MM.1S (cell line): Measurements from ENCODE around the gene CRNKL1.

Experiments
- DNase-seq: peaks from one replicate; pipeline ENCODE4 v3.0.0-alpha.2; 2015
- H2AFZ ChIP-seq: fragments of 300-600 bp; sonication (generic); 2 replicates; pipeline ENCODE4 v1.6.0; 2016; ENCODE audit warnings: antibody characterized with exemption, low read length
- H3F3A ChIP-seq: fragments of 300-600 bp; sonication (generic); 2 replicates; pipeline ENCODE4 v1.6.1; 2016; ENCODE audit warnings: mild to moderate bottlenecking, antibody characterized with exemption, low read length, moderate library complexity, mixed read lengths; ENCODE audit not compliant: insufficient read depth
- H3K27ac ChIP-seq: fragments of 300-600 bp; sonication (generic); 2 replicates; pipeline ENCODE4 v1.5.1; 2016; ENCODE audit warnings: mild to moderate bottlenecking, low read length
- H3K27me3 ChIP-seq: fragments of 300-600 bp; sonication (generic); replicated peaks from 2 replicates; pipeline ENCODE4 v1.6.0; 2016; ENCODE audit warnings: low read length; ENCODE audit not compliant: insufficient read depth
- H3K36me3 ChIP-seq: fragments of 300-600 bp; sonication (generic); replicated peaks from 2 replicates; pipeline ENCODE4 v1.6.1; 2016; ENCODE audit warnings: mild to moderate bottlenecking, low read length, mixed read lengths; ENCODE audit not compliant: insufficient read depth
- H3K4me1 ChIP-seq: fragments of 300-600 bp; sonication (generic); 2 replicates; pipeline ENCODE4 v1.6.1; 2016; ENCODE audit warnings: low read length, mixed read lengths
- H3K4me2 ChIP-seq: fragments of 300-600 bp; sonication (generic); 2 replicates; pipeline ENCODE4 v1.6.0; 2016; ENCODE audit warnings: low read depth, low read length
- H3K4me3 ChIP-seq: fragments of 300-600 bp; sonication (generic); 2 replicates; pipeline ENCODE4 v1.5.1; 2016; ENCODE audit warnings: low read length, mixed read lengths
- H3K79me2 ChIP-seq: fragments of 300-600 bp; sonication (generic); 2 replicates; pipeline ENCODE4 v1.6.1; 2016; ENCODE audit warnings: mixed run types, low read length, mixed read lengths
- H3K9ac ChIP-seq: fragments of 300-600 bp; sonication (generic); 2 replicates; pipeline ENCODE4 v1.6.1; 2016; ENCODE audit warnings: low read length, mixed read lengths
- H3K9me2 ChIP-seq: fragments of 300-600 bp; sonication (generic); replicated peaks from 2 replicates; pipeline ENCODE4 v1.6.1; 2016; ENCODE audit warnings: mild to moderate bottlenecking, low read length, mixed read lengths; ENCODE audit not compliant: insufficient read depth
- H3K9me3 ChIP-seq: fragments of 300-600 bp; sonication (generic); replicated peaks from 2 replicates; pipeline ENCODE4 v1.6.1; 2016; ENCODE audit warnings: mild to moderate bottlenecking, low read length, mixed read lengths; ENCODE audit not compliant: insufficient read depth
- H4K20me1 ChIP-seq: fragments of 300-600 bp; sonication (generic); 2 replicates; pipeline ENCODE4 v1.6.1; 2016; ENCODE audit warnings: mild to moderate bottlenecking, low read length, moderate library complexity, mixed read lengths; ENCODE audit not compliant: insufficient read depth
- CTCF ChIP-seq: fragments of 300-600 bp; sonication (generic); IDR thresholded peaks from 2 replicates; pipeline ENCODE4 v1.5.1; 2016; ENCODE audit warnings: antibody characterized with exemption, low read length, mixed read lengths
- EZH2 ChIP-seq: fragments of 300-600 bp; sonication (generic); optimal IDR thresholded peaks from 2 replicates; pipeline ENCODE3; 2017; ENCODE audit warnings: low read depth, mild to moderate bottlenecking, antibody characterized with exemption, low read length, mixed read lengths
- EZH2phosphoT487 ChIP-seq: fragments of 300-600 bp; sonication (generic); IDR thresholded peaks from 2 replicates; pipeline ENCODE4 v1.6.1; 2018; ENCODE audit warnings: antibody characterized with exemption, low read length

The CRNKL1 gene

DNA sequence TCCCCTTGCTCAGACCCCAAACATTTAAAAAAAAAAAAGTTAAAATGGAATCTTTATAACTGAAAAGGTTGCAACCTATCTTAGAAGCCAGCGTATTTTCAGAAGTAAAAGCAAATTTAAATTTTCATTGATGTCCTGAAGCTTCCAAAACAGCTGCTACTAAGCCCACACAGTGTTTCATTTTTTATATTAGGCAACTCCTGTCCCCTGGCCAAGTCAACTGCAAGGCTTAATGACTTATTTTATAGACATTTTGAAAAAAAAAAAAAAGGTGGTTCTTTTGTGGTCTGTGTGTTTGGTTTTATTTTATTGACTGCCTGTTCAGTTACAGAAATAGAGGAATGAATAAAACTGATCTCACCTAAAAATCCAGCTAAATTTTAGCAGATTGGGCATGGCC is 13.1 kb upstream of the CRNKL1 start:
- no peaks in the 10 kb centered on the region for H3K36me3 ChIP-seq
- no peak overlapping the region for H2AFZ ChIP-seq
- no peak for TF ChIP-seq EZH2
- TF ChIP-seq EZH2phosphoT487, result no peak
- no peak for TF ChIP-seq CTCF
- no peak overlapping the region for H3K4me2 ChIP-seq
- no peaks in the 10 kb centered on the region for H4K20me1 ChIP-seq
- no peak overlapping the region for H3K4me3 ChIP-seq
- H3K9ac ChIP-seq, result no peak overlapping the region
- no peak for DNase-seq
- no peaks in the 10 kb centered on the region for H3K9me2 ChIP-seq
- no peaks in the 10 kb centered on the region for H3K4me1 ChIP-seq
- H3F3A ChIP-seq, result no peaks in the 10 kb centered on the region
- no peaks in the 10 kb centered on the region for H3K79me2 ChIP-seq
- no peaks in the 10 kb centered on the region for H3K27me3 ChIP-seq
- H3K27ac ChIP-seq, result no peak overlapping the region
- no peaks in the 10 kb centered on the region for H3K9me3 ChIP-seq

DNA sequence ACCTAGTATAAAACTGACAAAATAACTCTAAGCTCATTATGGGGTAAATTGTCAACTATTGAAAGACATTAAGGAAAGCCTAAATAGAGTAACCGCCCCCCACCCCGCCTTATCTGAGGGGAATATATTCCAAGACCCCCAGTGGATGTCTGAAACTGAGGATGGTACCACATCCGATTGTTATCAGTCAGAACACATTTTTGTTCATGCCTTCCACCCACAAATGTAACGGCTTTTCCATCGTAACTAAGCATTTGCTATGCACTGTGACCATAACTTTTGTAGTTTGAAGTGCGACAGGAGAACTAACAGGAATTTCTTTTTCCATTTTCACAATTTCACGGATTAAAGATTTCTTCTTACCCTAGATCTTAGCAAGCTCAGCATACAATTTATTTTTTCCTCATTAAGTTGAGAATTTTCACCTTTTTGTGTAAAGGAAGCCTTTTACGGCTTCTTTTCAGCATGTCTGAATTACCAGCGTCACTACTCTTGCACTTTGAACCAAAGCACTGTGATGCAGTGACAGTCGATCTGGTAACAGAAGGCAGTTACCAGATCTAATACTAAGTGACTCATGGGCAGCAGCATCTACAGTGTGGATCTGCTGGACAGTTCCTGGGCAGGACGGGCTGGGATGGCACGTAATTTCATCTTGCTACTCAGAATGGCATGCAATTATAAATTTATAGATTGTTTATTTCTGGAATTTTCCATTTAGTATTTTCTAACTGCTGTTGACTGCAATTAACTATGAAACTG is 11.9 kb upstream of the CRNKL1 start:
- H3K79me2 ChIP-seq, result no peaks in the 10 kb centered on the region
- no peak overlapping the region for H3K9ac ChIP-seq

GRCh38 chr20:20060234-20060998 is 8.2 kb upstream of the CRNKL1 start:
- Histone ChIP-seq H3K9me2 (no peaks in the 10 kb centered on the region), H3K27me3 (no peaks in the 10 kb centered on the region), H3F3A (no peaks in the 10 kb centered on the region), H3K36me3 (no peaks in the 10 kb centered on the region), H3K4me2 (no peak overlapping the region), H3K4me1 (0 out of 2 replicates have a peak, but pooled peaks cover 8% of the 10 kb centered on the region), H3K9ac (no peak overlapping the region), H3K4me3 (no peak overlapping the region), H4K20me1 (no peaks in the 10 kb centered on the region), H3K9me3 (no peaks in the 10 kb centered on the region), H3K79me2 (no peaks in the 10 kb centered on the region), H2AFZ (no peak overlapping the region), H3K27ac (no peak overlapping the region)
- no peak for DNase-seq
- TF ChIP-seq CTCF (no peak), EZH2phosphoT487 (no peak), EZH2 (no peak)

More for the DNA sequence above, 11.9 kb upstream of the CRNKL1 start:
- no peaks in the 10 kb centered on the region for H3K27me3 ChIP-seq
- H3K4me1 ChIP-seq, result no peaks in the 10 kb centered on the region
- H3K36me3 ChIP-seq, result no peaks in the 10 kb centered on the region
- H3K9me2 ChIP-seq, result no peaks in the 10 kb centered on the region
- H3F3A ChIP-seq, result no peaks in the 10 kb centered on the region
- TF ChIP-seq EZH2phosphoT487 (no peak), CTCF (no peak), EZH2 (no peak)
- H3K4me3 ChIP-seq, result no peak overlapping the region
- no peaks in the 10 kb centered on the region for H4K20me1 ChIP-seq
- no peak overlapping the region for H2AFZ ChIP-seq
- no peak for DNase-seq
- H3K27ac ChIP-seq, result no peak overlapping the region
- no peaks in the 10 kb centered on the region for H3K9me3 ChIP-seq
- H3K4me2 ChIP-seq, result no peak overlapping the region
